GM19023 (cell line): Measurements from ENCODE around the gene SEMA5A.
A peak's percentile ranks its signal among the peaks of the same experiment; 100 is the strongest.
"Not testable (repeated sequence)": the region's sequence is repeated elsewhere in the genome, so short reads cannot be mapped to it uniquely, and the experiment has no call there.

ENCODE experiments used
- ATAC-seq: cut with Tn5 transposase; IDR thresholded peaks from one replicate; pipeline ENCODE4 v1.9.1; 2021; ENCODE audit warnings: mild to moderate bottlenecking, moderate library complexity; ENCODE audit not compliant: unreplicated experiment

SEMA5A gene

GRCh38 chr5:9363449-9363848 is 182.4 kb downstream of the SEMA5A start:
- peak; percentile 3 for ATAC-seq

- ATAC-seq = peak; percentile 55
Measured at GRCh38 chr5:9363026-9363425, 182.8 kb downstream of the SEMA5A start.

DNA sequence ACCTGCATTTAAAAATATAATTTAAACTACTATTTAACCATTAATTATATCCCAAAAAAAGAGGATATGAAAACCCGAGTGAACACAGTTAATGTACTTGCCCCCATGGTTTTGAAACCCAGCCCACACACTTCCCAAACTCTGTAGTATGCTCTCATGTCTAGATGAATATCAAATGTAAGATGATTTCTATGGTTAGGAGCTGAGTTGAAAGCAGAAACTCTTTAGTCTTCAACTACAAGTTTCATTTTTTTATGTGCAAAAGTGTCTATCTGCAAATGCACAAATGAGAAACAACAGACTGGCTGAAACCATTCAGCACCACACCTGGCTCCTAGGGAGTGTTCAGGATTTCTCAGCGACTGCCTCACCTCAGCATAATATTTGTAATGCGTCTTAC is 183.3 kb downstream of the SEMA5A start:
- peak; percentile 53 for ATAC-seq

DNA sequence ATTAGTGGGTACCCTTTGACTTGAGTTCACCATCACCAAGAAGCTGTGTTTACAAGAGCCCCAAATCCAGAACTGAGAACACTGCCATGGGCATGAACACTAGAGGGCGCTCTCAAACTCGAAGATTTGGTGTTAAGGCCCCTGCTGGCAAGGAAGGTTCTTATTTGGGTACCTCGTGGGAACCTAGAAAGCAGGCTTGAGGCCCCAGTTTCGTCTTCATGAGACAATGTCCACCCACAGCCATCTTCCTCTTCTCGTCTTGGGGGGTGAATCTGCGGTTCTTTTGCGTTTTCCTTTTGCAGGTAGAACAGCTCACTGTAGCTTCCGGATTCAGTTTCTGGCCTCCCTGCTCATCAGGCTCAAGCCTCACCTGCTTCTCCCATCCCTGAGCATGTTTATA is 184.0 kb downstream of the SEMA5A start:
- ATAC-seq = peak; percentile 65

DNA sequence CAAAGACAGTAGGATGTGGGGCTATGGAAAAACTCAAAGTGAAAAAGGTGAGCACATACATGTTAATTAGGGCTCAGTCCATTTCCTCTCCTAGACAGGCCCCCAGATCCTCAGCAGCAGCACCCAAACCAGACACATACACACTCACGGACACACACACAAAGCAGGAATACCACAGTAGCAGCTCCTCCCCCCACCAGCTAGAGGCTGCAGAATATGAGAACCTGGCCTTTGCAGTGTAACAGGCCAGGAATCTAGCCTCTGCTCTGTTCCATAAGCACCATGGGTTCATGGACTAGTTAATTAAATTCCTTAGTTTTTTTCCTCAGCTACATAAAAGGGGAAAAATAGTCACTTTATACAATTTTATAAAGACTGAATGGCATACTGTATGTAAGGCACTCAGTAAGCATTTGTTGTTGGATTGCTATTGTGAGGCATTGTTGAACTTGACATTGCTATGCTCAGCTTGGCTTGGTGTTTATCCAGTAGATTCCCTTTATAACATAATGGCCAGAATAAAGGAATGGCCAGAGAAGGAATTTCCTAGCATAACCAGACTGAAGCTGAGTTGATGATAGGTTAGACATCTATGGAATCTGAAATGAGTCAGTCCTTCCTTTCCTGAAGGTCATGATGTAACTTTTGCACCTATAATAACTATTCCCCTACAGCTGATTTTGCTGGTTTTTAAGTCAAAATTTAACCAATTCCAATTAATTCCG is 186.8 kb downstream of the SEMA5A start:
- ATAC-seq = no peak

DNA sequence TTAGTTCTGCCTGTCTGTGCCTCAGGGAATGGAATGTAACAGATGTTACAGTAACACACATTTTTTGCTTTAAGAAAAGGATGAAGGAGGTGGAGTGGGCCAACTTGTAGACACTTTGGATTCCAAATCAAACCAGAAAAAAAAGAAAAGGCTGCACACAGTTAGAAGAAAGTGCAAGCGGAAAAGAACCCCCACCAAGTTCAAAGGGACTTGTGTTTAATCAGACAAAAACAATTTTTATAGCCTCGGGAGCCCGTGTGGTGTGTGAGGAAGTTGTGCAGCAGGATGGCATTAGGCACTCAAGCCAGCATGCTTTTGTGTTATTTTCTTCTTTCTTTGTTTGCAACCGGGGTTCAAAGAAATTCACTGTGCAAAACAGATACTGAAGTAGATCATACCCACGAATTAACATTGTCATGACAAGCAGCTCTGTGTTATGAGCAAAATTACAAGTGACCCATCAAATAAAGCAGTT is 189.5 kb downstream of the SEMA5A start:
- no peak for ATAC-seq

GRCh38 chr5:9354336-9355081 is 191.4 kb downstream of the SEMA5A start:
- no peak for ATAC-seq

DNA sequence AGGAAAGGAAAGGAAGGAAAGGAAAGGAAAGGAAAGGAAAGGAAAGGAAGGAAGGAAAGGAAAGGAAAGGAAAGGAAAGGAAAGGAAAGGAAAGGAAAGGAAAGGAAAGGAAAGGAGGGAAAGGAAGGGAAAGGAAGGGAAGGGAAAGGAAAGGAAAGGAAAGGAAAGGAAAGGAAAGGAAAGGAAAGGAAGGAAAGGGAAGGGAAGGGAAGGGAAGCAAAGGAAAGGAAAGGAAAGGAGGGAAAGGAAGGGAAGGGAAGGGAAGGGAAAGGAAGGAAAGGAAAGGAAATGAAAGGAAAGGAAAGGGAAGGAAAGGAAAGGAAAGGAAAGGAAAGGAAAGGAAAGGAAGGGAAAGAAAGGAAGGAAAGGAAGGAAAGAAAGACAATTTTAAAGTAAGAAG is 192.8 kb downstream of the SEMA5A start:
- not testable (repeated sequence) for ATAC-seq

DNA sequence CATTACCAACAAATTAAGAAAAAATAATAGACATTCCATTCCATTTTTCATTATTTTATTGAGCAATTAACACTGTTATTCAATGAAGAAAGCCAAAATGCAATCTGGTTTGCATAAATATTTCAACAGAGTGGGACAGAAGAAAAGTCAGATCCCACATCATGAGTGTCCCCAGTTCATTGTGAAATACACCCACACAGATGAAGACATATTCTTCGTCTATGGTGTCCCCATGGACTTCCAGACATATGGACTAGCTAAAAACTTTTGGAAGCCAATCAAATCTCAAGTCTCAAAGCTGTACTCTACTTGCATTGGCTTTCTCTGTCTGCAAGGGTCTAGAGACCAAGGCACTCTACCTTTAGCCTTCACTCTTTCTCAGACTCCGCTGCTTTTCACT is 194.3 kb downstream of the SEMA5A start:
- ATAC-seq = no peak

- no peak for ATAC-seq
Measured at GRCh38 chr5:9350301-9350797, 195.5 kb downstream of the SEMA5A start.

- no peak for ATAC-seq
Measured at GRCh38 chr5:9348401-9348996, 197.4 kb downstream of the SEMA5A start.

- no peak for ATAC-seq
Measured at GRCh38 chr5:9347541-9348295, 198.2 kb downstream of the SEMA5A start.

- no peak for ATAC-seq
Measured at GRCh38 chr5:9347032-9347431, 198.8 kb downstream of the SEMA5A start.

DNA sequence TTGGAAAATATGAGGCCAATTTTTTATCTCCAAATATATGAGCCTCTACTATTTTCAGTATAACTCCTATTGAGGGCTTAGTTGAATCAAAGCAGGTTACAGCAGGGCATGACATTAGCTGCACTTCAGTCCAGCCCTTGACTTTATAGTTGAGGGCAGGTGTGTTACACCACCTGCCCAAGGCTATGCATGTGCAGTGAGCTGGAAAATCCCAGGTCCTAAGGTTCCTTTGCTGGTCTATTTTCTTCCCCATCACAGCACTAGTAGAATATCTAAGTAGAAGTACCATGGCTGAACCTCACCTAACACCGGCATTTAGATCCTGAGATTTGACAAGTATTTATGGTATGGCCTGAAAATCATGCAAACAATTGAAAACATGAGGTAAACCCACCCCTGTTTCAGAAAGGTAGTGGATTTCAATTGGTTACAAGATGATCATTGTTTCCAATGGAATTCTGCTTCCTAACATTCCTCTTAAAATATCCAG is 201.1 kb downstream of the SEMA5A start:
- ATAC-seq = no peak

- ATAC-seq = no peak
Measured at GRCh38 chr5:9343146-9343850, 202.6 kb downstream of the SEMA5A start.

DNA sequence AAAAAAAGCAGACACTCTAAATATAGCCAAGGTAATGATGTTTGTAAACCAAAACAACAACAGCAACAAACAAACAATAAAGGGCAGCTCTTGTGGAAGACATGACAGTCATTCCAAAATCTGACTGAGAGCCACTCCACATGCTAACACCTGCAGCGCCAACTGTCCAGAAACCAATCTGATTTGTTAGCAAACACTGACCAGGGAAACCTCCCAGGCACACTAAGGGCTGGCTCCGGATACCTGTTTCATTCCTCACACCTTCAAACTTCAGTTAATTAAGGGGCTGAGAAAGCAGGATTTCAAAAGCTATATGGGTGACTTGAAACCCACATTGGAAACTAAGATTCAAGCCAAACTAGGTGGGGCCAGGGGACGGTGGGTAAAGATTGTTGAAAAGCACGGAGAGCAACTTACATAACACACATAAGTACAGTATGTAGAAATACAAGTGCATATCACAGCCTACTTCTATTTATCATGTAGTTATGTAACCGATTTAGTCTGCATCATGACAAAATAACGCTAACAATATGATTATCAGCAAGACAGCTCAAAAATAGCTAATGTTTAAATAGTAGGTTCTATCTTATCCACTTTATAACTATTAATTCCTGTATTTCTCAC is 203.6 kb downstream of the SEMA5A start:
- no peak for ATAC-seq

- ATAC-seq = no peak
Measured at GRCh38 chr5:9340085-9340484, 205.8 kb downstream of the SEMA5A start.

GRCh38 chr5:9339206-9339818 is 206.6 kb downstream of the SEMA5A start:
- ATAC-seq = no peak

DNA sequence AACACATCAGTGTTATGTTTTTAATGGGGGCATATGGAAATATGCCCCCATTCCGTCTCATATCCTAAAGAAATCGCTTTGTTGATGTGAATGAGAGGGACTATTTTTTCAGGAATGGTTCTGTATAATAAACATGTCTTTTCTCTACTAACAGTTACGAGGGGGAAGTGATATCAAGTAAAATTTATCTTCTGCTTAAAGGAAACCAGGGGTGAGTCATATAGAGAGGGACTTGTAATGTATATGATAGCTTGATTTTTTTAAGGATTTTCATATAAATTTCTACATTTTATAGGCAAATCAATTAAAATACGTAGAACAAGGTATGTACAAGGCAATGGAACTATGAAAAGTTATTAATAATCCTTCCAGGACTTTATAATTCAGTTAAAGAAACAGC is 207.1 kb downstream of the SEMA5A start:
- ATAC-seq = no peak
